DND-41 (cell line): ENCODE data around the gene RBM5.
A peak's percentile ranks its signal among the peaks of the same experiment; 100 is the strongest.

Experiments
- ATAC-seq: fragments of 200-7000 bp; cut with Tn5 transposase; 3 replicates; pipeline ENCODE4 v1.9.1; 2021; ENCODE audit warnings: low read depth; ENCODE audit not compliant: insufficient read depth
- DNase-seq: peaks from one replicate; pipeline ENCODE4 v3.0.0-alpha.2; 2020
- H2AFZ ChIP-seq: 2 replicates; pipeline ENCODE4 v1.6.0; 2012; ENCODE audit warnings: low read depth, low read length
- H3K27ac ChIP-seq: 2 replicates; pipeline ENCODE4 v1.5.1; 2012; ENCODE audit warnings: low read length, inconsistent platforms
- H3K27me3 ChIP-seq: fragments of 200-600 bp; sonication (generic); 2 replicates; pipeline ENCODE4 v1.6.0; 2012; ENCODE audit warnings: low read length, mild to moderate bottlenecking, inconsistent platforms; ENCODE audit not compliant: insufficient read depth, poor library complexity
- H3K36me3 ChIP-seq: 2 replicates; pipeline ENCODE4 v1.5.1; 2012; ENCODE audit warnings: low read length, inconsistent platforms; ENCODE audit not compliant: insufficient read depth
- H3K4me1 ChIP-seq: 2 replicates; pipeline ENCODE4 v1.5.1; 2012; ENCODE audit warnings: mild to moderate bottlenecking, low read length; ENCODE audit not compliant: insufficient read depth
- H3K4me2 ChIP-seq: 2 replicates; pipeline ENCODE4 v1.6.0; 2012; ENCODE audit warnings: mild to moderate bottlenecking, moderate library complexity, low read length, inconsistent platforms; ENCODE audit not compliant: insufficient read depth
- H3K4me3 ChIP-seq, 2 experiments: fragments of 200-600 bp in 1 of 2; shearing (Covaris generic) in 1 of 2; 2 replicates each; pipeline ENCODE4 v1.5.1; 2012 to 2016; ENCODE audit warnings: inconsistent platforms in 2 of 2, low read length in 2 of 2, mild to moderate bottlenecking in 2 of 2, low read depth in 1 of 2, moderate library complexity in 1 of 2
- H3K79me2 ChIP-seq: 2 replicates; pipeline ENCODE4 v1.6.0; 2012; ENCODE audit warnings: low read length, inconsistent platforms; ENCODE audit not compliant: insufficient read depth
- H3K9ac ChIP-seq: 2 replicates; pipeline ENCODE4 v1.6.0; 2012; ENCODE audit warnings: low read depth, mild to moderate bottlenecking, inconsistent platforms, low read length, moderate library complexity
- H3K9me3 ChIP-seq: 2 replicates; pipeline ENCODE4 v1.5.1; 2012; ENCODE audit warnings: low read length, moderate library complexity, mild to moderate bottlenecking, inconsistent platforms; ENCODE audit not compliant: insufficient read depth, severe bottlenecking
- H4K20me1 ChIP-seq: 2 replicates; pipeline ENCODE4 v1.6.0; 2012; ENCODE audit warnings: low read length; ENCODE audit not compliant: insufficient read depth
- CTCF ChIP-seq: IDR thresholded peaks from 2 replicates; pipeline ENCODE4 v1.5.1; 2012; ENCODE audit warnings: borderline replicate concordance, low read length, moderate library complexity, mild to moderate bottlenecking; ENCODE audit not compliant: poor library complexity, severe bottlenecking; ENCODE audit errors: extremely low read depth
- EZH2 ChIP-seq: IDR thresholded peaks from 3 replicates; pipeline ENCODE4 v1.6.1; 2012; ENCODE audit warnings: borderline replicate concordance, low read depth, mild to moderate bottlenecking, moderate library complexity, low read length, inconsistent platforms; ENCODE audit not compliant: severe bottlenecking

The RBM5 gene

GRCh38 chr3:50147016-50147415, 58.3 kb downstream of the RBM5 start:
- H4K20me1 ChIP-seq = no peaks in the 10 kb centered on the region
- H3K9ac ChIP-seq = no peak overlapping the region
- no peaks in the 10 kb centered on the region for H3K4me1 ChIP-seq
- no peaks in the 10 kb centered on the region for H3K36me3 ChIP-seq
- no peaks in the 10 kb centered on the region for H3K79me2 ChIP-seq
- H3K4me2 ChIP-seq = no peak overlapping the region
- no peak overlapping the region for H3K4me3 ChIP-seq
- no peak overlapping the region for H2AFZ ChIP-seq
- no peaks in the 10 kb centered on the region for H3K9me3 ChIP-seq
- TF ChIP-seq CTCF = no peak
- no peak for TF ChIP-seq EZH2
- ATAC-seq (no peak), DNase-seq (no peak)
- H3K27ac ChIP-seq = no peak overlapping the region
- no peaks in the 10 kb centered on the region for H3K27me3 ChIP-seq

GRCh38 chr3:50147447-50147846, 58.7 kb downstream of the RBM5 start:
- Histone ChIP-seq H3K4me3 (no peak overlapping the region), H4K20me1 (no peaks in the 10 kb centered on the region), H2AFZ (no peak overlapping the region), H3K27ac (no peak overlapping the region), H3K9me3 (no peaks in the 10 kb centered on the region), H3K9ac (no peak overlapping the region), H3K4me2 (no peak overlapping the region), H3K36me3 (no peaks in the 10 kb centered on the region), H3K27me3 (no peaks in the 10 kb centered on the region), H3K4me1 (no peaks in the 10 kb centered on the region), H3K79me2 (no peaks in the 10 kb centered on the region)
- TF ChIP-seq CTCF (no peak), EZH2 (no peak)
- no peak for ATAC-seq
- no peak for DNase-seq

- Histone ChIP-seq H3K27ac (no peak overlapping the region), H3K4me3 (no peak overlapping the region), H3K79me2 (no peaks in the 10 kb centered on the region), H3K4me1 (no peaks in the 10 kb centered on the region), H4K20me1 (no peaks in the 10 kb centered on the region), H3K4me2 (no peak overlapping the region), H3K36me3 (no peaks in the 10 kb centered on the region), H3K9ac (no peak overlapping the region), H2AFZ (no peak overlapping the region), H3K9me3 (no peaks in the 10 kb centered on the region), H3K27me3 (no peaks in the 10 kb centered on the region)
- DNase-seq (no peak), ATAC-seq (0 out of 3 replicates have a peak, but pooled peaks have one; percentile 19)
- TF ChIP-seq CTCF (no peak), EZH2 (no peak)
Measured at GRCh38 chr3:50147861-50148260, 59.1 kb downstream of the RBM5 start.

GRCh38 chr3:50150404-50150750, 61.7 kb downstream of the RBM5 start:
- Histone ChIP-seq H3K79me2 (no peaks in the 10 kb centered on the region), H4K20me1 (no peaks in the 10 kb centered on the region), H2AFZ (no peak overlapping the region), H3K27me3 (no peaks in the 10 kb centered on the region), H3K9me3 (no peaks in the 10 kb centered on the region), H3K36me3 (no peaks in the 10 kb centered on the region), H3K27ac (no peak overlapping the region), H3K4me2 (no peak overlapping the region), H3K4me3 (no peak overlapping the region), H3K4me1 (no peaks in the 10 kb centered on the region), H3K9ac (no peak overlapping the region)
- ATAC-seq = no peak
- TF ChIP-seq CTCF = no peak
- TF ChIP-seq EZH2 = no peak
- no peak for DNase-seq
